Measurements from ENCODE around the gene PHLDA2. TPM values are rescaled to one million over a fixed set of nuclear protein-coding genes. Genes with fewer than 3 reads are reported as not detected.
A peak's percentile ranks its signal among the peaks of the same experiment; 100 is the strongest.

PHLDA2 gene
- total and polyA plus RNA-seq, 2 of the 13 experiments (the other 11 are each of a cell fraction or from before 2014, with no cell fraction given) = 0.55 to 0.78 TPM

DNA sequence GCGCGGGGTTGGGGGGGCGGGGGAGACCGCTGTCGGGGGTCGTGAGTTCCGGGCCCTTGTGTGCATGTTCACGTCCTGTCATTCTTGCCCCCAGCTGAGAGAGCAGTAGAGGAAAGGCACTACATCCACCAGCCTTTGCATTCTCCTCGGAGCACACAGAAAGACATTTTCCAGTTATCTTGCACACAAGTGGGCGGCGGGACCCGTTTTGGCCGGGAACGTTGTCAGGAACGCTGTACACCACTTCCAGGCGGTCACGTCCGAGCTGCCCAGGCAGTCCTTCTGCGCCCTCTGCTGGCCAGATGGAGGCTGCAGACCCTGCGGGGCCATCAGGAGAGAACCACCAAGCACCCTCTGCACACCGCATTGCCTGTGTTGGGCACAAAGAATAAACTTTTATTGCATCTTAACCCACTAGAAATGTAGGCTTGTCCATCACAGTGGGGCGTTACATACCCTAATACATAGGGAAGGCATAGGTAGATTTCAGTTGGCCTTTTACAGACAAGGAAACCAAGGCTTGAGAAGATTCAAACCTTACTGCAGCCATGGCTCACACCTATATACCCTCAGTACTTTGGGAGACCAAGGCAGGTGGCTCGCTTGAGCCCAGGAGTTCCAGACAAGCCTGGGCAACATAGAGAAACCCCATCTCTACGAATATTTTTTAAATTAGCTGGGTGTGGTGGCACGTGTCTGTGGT is 40.8 kb downstream of the PHLDA2 start (continued):
- TF ChIP-seq, protein P1, sequence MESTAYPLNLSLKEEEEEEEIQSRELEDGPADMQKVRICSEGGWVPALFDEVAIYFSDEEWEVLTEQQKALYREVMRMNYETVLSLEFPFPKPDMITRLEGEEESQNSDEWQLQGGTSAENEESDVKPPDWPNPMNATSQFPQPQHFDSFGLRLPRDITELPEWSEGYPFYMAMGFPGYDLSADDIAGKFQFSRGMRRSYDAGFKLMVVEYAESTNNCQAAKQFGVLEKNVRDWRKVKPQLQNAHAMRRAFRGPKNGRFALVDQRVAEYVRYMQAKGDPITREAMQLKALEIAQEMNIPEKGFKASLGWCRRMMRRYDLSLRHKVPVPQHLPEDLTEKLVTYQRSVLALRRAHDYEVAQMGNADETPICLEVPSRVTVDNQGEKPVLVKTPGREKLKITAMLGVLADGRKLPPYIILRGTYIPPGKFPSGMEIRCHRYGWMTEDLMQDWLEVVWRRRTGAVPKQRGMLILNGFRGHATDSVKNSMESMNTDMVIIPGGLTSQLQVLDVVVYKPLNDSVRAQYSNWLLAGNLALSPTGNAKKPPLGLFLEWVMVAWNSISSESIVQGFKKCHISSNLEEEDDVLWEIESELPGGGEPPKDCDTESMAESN (CRISPR knock-in tag; conservative IDR thresholded peaks at IDR 0.05) = no peak
- TF ChIP-seq GATAD2A (CRISPR knock-in tag; IDR thresholded peaks at IDR 0.05) (peak; percentile 41; the same call in 1 of the 2 replicates), CHD2 (IDR thresholded peaks at IDR 0.05; ENCODE audit: low read depth, low read length) (no peak), SALL1 (CRISPR knock-in tag; IDR thresholded peaks at IDR 0.05) (peak; percentile 50), KDM5B (CRISPR knock-in tag; IDR thresholded peaks at IDR 0.05; ENCODE audit: borderline replicate concordance) (peak; percentile 27; the same call in 1 of the 2 replicates), XRCC5 (optimal IDR thresholded peaks at IDR 0.05; ENCODE audit: low read length) (peak; percentile 70), KDM2A (CRISPR knock-in tag; IDR thresholded peaks at IDR 0.05; ENCODE audit: borderline replicate concordance, low read depth) (peak; percentile 85), NRL (CRISPR knock-in tag; IDR thresholded peaks at IDR 0.05; ENCODE audit: borderline replicate concordance) (0 out of 2 replicates have a peak, but pooled peaks have one; percentile 13), KLF12 (CRISPR knock-in tag; IDR thresholded peaks at IDR 0.05; ENCODE audit: borderline replicate concordance) (no peak), ZNF788 (CRISPR knock-in tag; IDR thresholded peaks at IDR 0.05; ENCODE audit: borderline replicate concordance) (peak; percentile 37; the same call in 1 of the 2 replicates), ZNF263 (CRISPR knock-in tag; IDR thresholded peaks at IDR 0.05) (no peak), GABPB1 (CRISPR knock-in tag; IDR thresholded peaks at IDR 0.05) (peak; percentile 47), ZNF883 (CRISPR knock-in tag; IDR thresholded peaks at IDR 0.05; ENCODE audit: not compliant biosample characterization) (no peak), ZNF253 (CRISPR knock-in tag; IDR thresholded peaks at IDR 0.05; ENCODE audit: borderline replicate concordance) (no peak), PHF21A (CRISPR knock-in tag; IDR thresholded peaks at IDR 0.05) (0 out of 2 replicates have a peak, but pooled peaks have one; percentile 27)
- TF ChIP-seq, protein P2, sequence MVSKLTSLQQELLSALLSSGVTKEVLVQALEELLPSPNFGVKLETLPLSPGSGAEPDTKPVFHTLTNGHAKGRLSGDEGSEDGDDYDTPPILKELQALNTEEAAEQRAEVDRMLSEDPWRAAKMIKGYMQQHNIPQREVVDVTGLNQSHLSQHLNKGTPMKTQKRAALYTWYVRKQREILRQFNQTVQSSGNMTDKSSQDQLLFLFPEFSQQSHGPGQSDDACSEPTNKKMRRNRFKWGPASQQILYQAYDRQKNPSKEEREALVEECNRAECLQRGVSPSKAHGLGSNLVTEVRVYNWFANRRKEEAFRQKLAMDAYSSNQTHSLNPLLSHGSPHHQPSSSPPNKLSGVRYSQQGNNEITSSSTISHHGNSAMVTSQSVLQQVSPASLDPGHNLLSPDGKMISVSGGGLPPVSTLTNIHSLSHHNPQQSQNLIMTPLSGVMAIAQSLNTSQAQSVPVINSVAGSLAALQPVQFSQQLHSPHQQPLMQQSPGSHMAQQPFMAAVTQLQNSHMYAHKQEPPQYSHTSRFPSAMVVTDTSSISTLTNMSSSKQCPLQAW (CRISPR knock-in tag; IDR thresholded peaks at IDR 0.05) = peak; percentile 37; the same call in 1 of the 2 replicates
- TF ChIP-seq, protein P3, sequence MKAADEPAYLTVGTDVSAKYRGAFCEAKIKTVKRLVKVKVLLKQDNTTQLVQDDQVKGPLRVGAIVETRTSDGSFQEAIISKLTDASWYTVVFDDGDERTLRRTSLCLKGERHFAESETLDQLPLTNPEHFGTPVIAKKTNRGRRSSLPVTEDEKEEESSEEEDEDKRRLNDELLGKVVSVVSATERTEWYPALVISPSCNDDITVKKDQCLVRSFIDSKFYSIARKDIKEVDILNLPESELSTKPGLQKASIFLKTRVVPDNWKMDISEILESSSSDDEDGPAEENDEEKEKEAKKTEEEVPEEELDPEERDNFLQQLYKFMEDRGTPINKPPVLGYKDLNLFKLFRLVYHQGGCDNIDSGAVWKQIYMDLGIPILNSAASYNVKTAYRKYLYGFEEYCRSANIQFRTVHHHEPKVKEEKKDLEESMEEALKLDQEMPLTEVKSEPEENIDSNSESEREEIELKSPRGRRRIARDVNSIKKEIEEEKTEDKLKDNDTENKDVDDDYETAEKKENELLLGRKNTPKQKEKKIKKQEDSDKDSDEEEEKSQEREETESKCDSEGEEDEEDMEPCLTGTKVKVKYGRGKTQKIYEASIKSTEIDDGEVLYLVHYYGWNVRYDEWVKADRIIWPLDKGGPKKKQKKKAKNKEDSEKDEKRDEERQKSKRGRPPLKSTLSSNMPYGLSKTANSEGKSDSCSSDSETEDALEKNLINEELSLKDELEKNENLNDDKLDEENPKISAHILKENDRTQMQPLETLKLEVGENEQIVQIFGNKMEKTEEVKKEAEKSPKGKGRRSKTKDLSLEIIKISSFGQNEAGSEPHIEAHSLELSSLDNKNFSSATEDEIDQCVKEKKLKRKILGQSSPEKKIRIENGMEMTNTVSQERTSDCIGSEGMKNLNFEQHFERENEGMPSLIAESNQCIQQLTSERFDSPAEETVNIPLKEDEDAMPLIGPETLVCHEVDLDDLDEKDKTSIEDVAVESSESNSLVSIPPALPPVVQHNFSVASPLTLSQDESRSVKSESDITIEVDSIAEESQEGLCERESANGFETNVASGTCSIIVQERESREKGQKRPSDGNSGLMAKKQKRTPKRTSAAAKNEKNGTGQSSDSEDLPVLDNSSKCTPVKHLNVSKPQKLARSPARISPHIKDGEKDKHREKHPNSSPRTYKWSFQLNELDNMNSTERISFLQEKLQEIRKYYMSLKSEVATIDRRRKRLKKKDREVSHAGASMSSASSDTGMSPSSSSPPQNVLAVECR (CRISPR knock-in tag; IDR thresholded peaks at IDR 0.05; ENCODE audit: borderline replicate concordance) = peak; percentile 38; the same call in 1 of the 2 replicates
- TF ChIP-seq, protein P4, sequence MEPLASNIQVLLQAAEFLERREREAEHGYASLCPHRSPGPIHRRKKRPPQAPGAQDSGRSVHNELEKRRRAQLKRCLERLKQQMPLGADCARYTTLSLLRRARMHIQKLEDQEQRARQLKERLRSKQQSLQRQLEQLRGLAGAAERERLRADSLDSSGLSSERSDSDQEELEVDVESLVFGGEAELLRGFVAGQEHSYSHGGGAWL (CRISPR knock-in tag; IDR thresholded peaks at IDR 0.05) = no peak
- TF ChIP-seq, protein P5, sequence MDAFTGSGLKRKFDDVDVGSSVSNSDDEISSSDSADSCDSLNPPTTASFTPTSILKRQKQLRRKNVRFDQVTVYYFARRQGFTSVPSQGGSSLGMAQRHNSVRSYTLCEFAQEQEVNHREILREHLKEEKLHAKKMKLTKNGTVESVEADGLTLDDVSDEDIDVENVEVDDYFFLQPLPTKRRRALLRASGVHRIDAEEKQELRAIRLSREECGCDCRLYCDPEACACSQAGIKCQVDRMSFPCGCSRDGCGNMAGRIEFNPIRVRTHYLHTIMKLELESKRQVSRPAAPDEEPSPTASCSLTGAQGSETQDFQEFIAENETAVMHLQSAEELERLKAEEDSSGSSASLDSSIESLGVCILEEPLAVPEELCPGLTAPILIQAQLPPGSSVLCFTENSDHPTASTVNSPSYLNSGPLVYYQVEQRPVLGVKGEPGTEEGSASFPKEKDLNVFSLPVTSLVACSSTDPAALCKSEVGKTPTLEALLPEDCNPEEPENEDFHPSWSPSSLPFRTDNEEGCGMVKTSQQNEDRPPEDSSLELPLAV (CRISPR knock-in tag; conservative IDR thresholded peaks at IDR 0.05; ENCODE audit: low read depth) = no peak

Data from HepG2 (cell line).